ENCODE data around the gene TMTC4.
"Not testable (repeated sequence)": the region's sequence is repeated elsewhere in the genome, so short reads cannot be mapped to it uniquely, and the experiment has no call there.

TMTC4 gene

GRCh38 chr13:100620792-100621191 lies 53.8 kb downstream of the TMTC4 start:
- DNase-seq: no peak

- DNase-seq: no peak
Observed at GRCh38 chr13:100619940-100620339, 54.7 kb downstream of the TMTC4 start.

- DNase-seq: not testable (repeated sequence)
Observed at GRCh38 chr13:100618897-100619296, 55.7 kb downstream of the TMTC4 start.

- no peak for DNase-seq
Observed at GRCh38 chr13:100613031-100613430, 61.6 kb downstream of the TMTC4 start.

GRCh38 chr13:100611678-100612492 lies 62.7 kb downstream of the TMTC4 start:
- no peak for DNase-seq

- no peak for DNase-seq
Observed at GRCh38 chr13:100610391-100611347, 63.9 kb downstream of the TMTC4 start.

- no peak for DNase-seq
Observed at GRCh38 chr13:100608906-100609305, 65.7 kb downstream of the TMTC4 start.

- no peak for DNase-seq
Observed at GRCh38 chr13:100608489-100608888, 66.1 kb downstream of the TMTC4 start.

GRCh38 chr13:100604918-100605710 lies 69.5 kb downstream of the TMTC4 start:
- no peak for DNase-seq

- no peak for DNase-seq
Observed at GRCh38 chr13:100602493-100603111, 72.0 kb downstream of the TMTC4 start.

- DNase-seq: no peak
Observed at GRCh38 chr13:100601716-100602115, 72.9 kb downstream of the TMTC4 start.

GRCh38 chr13:100600915-100601314 lies 73.7 kb downstream of the TMTC4 start:
- no peak for DNase-seq

- no peak for DNase-seq
Observed at GRCh38 chr13:100600461-100600860, 74.1 kb downstream of the TMTC4 start.

- no peak for DNase-seq
Observed at GRCh38 chr13:100597253-100597652, 77.3 kb downstream of the TMTC4 start.

- DNase-seq: no peak
Observed at GRCh38 chr13:100596516-100596915, 78.1 kb downstream of the TMTC4 start.

GRCh38 chr13:100594731-100595130 lies 79.9 kb downstream of the TMTC4 start:
- no peak for DNase-seq

- DNase-seq: no peak
Observed at GRCh38 chr13:100594255-100594654, 80.3 kb downstream of the TMTC4 start.

GRCh38 chr13:100589178-100589725 lies 85.3 kb downstream of the TMTC4 start:
- no peak for DNase-seq

GRCh38 chr13:100588331-100589177 lies 86.0 kb downstream of the TMTC4 start, which contains the start of gene GGACT:
TSS of gene GGACT (minus strand) at chr13:100588789. CDS start at chr13:100532591, 56,198 bp downstream.
- DNase-seq: peak; percentile 79

GRCh38 chr13:100584896-100585295 lies 89.7 kb downstream of the TMTC4 start:
- no peak for DNase-seq

- DNase-seq: no peak
Observed at GRCh38 chr13:100581504-100581903, 93.1 kb downstream of the TMTC4 start.

All from activated T-cell treated with anti-CD3 and anti-CD28 coated beads for 4 hours (primary cell).